Neutrophil (primary cell): Measurements from ENCODE around the gene POFUT1.
A peak's percentile ranks its signal among the peaks of the same experiment; 100 is the strongest.
"Not testable (repeated sequence)": the region's sequence is repeated elsewhere in the genome, so short reads cannot be mapped to it uniquely, and the experiment has no call there.

Source experiments
- H3K27ac ChIP-seq: fragments of 200-600 bp; sonication (generic); 2 replicates; pipeline ENCODE4 v1.5.1; 2016; ENCODE audit warnings: mild to moderate bottlenecking, moderate library complexity
- H3K27me3 ChIP-seq: fragments of 200-600 bp; sonication (generic); 2 replicates; pipeline ENCODE4 v1.6.0; 2016; ENCODE audit warnings: mild to moderate bottlenecking
- H3K36me3 ChIP-seq: fragments of 200-600 bp; sonication (generic); 2 replicates; pipeline ENCODE4 v1.5.1; 2017
- H3K4me1 ChIP-seq, 2 experiments: fragments of 200-600 bp in 1 of 2; sonication (generic) in 1 of 2; 1 replicate in 1 of 2; 2 replicates in 1 of 2; pipeline versions ENCODE4 v1.5.1 to v1.6.1; 2013 to 2016; ENCODE audit warnings: low read depth in 1 of 2, low read length in 1 of 2, mild to moderate bottlenecking in 1 of 2, moderate library complexity in 1 of 2; ENCODE audit not compliant: control insufficient read depth in 1 of 2, insufficient read depth in 1 of 2
- H3K4me3 ChIP-seq, 2 experiments: fragments of 200-600 bp in 1 of 2; sonication (generic) in 1 of 2; 1 replicate in 1 of 2; 2 replicates in 1 of 2; pipeline ENCODE4 v1.5.1; 2013 to 2016; ENCODE audit warnings: low read depth in 1 of 2, low read length in 1 of 2, mild to moderate bottlenecking in 1 of 2, moderate library complexity in 1 of 2
- H3K9me3 ChIP-seq: fragments of 200-600 bp; sonication (generic); 2 replicates; pipeline ENCODE4 v1.5.1; 2016
- CTCF ChIP-seq: fragments of 200-600 bp; sonication (generic); IDR thresholded peaks from 2 replicates; pipeline ENCODE4 v1.5.1; 2016; ENCODE audit warnings: antibody characterized with exemption

Gene POFUT1

DNA sequence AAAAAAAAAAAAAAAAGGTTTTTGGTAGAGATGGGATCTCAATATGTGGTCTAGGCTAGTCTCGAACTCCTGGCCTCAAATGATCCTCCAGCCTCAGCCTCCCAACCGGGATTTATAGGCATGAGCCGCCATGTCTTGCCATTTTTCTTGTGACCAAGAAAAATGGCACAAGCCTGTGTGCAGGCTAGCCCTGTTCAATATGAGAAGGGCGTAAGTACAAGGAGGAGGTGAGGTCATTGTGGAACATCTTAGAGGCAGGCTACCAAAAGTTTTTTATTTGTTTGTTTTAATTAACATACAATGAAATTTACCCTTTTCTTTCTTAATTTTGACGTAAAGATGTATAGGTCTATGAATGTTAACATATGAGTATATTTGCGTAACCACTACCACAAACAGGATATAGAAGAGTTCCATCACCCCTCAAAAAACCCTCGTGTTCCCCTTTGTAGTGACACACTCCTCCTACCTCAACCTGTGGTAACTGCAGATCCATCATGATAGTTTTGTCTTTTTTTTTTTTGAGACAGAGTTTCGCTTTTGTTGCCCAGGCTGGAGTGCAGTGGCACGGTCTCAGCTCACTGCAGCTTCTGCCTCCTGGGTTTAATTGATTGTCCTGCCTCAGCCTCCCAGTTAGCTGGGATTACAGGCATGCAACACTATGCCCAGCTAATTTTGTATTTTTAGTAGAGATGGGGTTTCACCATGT, 41.5 kb downstream of the POFUT1 start:
- Histone ChIP-seq H3K36me3 (no peaks in the 10 kb centered on the region), H3K27me3 (no peaks in the 10 kb centered on the region), H3K27ac (peak overlapping the region; percentile 65), H3K9me3 (no peaks in the 10 kb centered on the region), H3K4me1 (peaks cover 15 to 17% of the 10 kb centered on the region in 2 experiments), H3K4me3 (no peak overlapping the region)
- TF ChIP-seq CTCF = no peak

DNA sequence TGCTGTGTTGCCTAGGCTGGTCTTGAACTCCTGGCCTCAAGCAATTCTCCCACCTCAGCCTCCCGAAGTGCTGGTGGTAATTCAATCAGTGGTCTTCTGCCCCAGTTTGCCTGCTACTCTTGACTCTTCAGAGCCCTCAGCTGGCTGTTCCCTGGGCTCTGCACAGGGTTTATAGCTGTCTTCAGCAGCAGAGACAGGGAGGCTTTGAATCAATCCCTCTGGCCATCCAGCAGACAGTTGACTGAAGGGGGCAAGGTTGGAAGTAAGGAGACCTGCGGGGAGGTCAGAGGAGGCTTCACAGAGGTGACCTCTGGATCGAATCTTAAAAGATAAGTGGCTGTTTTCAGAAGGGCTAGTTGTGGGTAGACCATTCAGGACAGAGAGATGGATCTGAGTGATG, 43.8 kb downstream of the POFUT1 start:
- Histone ChIP-seq H3K36me3 (no peaks in the 10 kb centered on the region), H3K27me3 (no peaks in the 10 kb centered on the region), H3K27ac (no peak overlapping the region), H3K4me3 (no peak overlapping the region), H3K9me3 (no peaks in the 10 kb centered on the region), H3K4me1 (peaks cover 15 to 17% of the 10 kb centered on the region in 2 experiments)
- no peak for TF ChIP-seq CTCF

- peaks cover 15 to 17% of the 10 kb centered on the region in 2 experiments for H3K4me1 ChIP-seq
- H3K4me3 ChIP-seq = no peak overlapping the region
- no peak for TF ChIP-seq CTCF
- H3K36me3 ChIP-seq = no peaks in the 10 kb centered on the region
- H3K9me3 ChIP-seq = no peaks in the 10 kb centered on the region
- no peaks in the 10 kb centered on the region for H3K27me3 ChIP-seq
- H3K27ac ChIP-seq = no peak overlapping the region
These were observed 44.5 kb downstream of the POFUT1 start for GRCh38 chr20:32252189-32252588.

DNA sequence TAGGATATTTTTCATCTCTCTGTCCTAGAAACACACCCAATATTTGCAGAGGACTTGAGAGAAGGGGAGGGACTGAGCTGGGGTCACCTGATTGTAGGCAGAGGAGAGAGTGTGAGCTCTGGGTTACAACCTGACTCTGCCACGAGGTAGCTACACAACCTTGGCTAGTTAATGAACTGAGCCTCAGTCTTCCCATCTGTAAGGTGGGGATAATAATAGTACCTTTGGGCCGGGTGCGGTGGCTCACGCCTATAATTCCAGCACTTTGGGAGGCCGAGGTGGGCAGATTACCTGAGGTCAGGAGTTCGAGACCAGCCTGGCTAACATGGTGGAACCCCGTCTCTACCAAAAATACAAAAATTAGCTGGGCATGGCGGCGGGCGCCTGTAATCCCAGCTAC, 53.3 kb downstream of the POFUT1 start:
- not testable (repeated sequence) for H3K27me3 ChIP-seq, H3K36me3 ChIP-seq, H3K4me3 ChIP-seq, H3K27ac ChIP-seq, H3K9me3 ChIP-seq, H3K4me1 ChIP-seq

DNA sequence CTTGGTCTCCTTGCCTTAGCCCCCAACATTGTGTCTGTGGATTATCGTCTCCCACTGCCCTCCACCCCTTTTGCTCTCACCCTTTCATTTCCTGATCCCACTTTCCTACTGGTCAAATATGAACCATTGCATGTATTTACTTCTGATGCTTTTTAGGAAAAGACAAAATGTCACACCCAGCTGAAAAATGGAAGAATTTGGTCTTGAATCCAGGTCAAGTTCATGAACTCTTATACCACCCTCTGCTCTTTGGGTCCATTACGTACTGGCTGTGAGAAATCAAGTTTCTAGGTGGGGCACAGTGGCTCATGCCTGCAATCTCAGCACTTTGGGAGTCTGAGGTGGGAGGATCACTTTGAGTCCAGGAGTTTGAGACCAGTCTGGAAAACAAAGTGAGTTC, 54.0 kb downstream of the POFUT1 start:
- Histone ChIP-seq H3K36me3 (no peaks in the 10 kb centered on the region), H3K4me1 (no peaks in the 10 kb centered on the region), H3K9me3 (no peaks in the 10 kb centered on the region), H3K27ac (no peak overlapping the region), H3K27me3 (no peaks in the 10 kb centered on the region), H3K4me3 (no peak overlapping the region)
- no peak for TF ChIP-seq CTCF

DNA sequence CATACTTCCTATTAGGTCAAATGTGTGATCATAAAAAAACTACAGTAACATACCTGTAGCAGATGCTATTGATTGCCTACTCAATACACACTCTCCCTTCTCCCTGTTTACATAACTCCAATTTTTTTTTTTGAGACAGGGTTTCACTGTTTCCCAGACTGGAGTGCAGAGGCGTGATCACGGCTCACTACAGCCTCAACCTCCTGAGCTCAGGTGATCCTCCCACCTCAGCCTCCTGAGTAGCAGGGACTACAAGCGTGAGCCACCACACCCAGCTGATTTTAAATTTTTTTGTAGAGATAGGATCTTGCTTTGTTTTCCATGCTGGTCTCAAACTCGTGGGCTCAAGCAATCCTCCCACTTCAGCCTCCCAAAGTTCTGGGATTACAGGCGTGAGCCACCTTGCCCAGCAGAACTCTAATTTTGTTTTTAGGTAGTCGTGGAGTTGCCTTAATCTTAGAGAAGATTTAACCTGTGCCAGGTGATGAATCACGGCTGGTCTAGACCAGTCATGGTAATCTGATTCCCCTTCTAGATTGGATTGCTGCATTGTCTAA, 55.8 kb downstream of the POFUT1 start:
- no peaks in the 10 kb centered on the region for H3K4me1 ChIP-seq
- H3K36me3 ChIP-seq = no peaks in the 10 kb centered on the region
- H3K4me3 ChIP-seq = no peak overlapping the region
- H3K27me3 ChIP-seq = no peaks in the 10 kb centered on the region
- no peaks in the 10 kb centered on the region for H3K9me3 ChIP-seq
- no peak for TF ChIP-seq CTCF
- H3K27ac ChIP-seq = no peak overlapping the region
